Effector memory CD4-positive, alpha-beta T cell (primary cell): ENCODE measurements around the gene EID2B.
A peak's percentile ranks its signal among the peaks of the same experiment; 100 is the strongest.

ENCODE experiments used
- DNase-seq, 3 donors: peaks; one replicate each; pipeline ENCODE4 v3.0.0-alpha.2; 2020
- H3K27ac ChIP-seq: 2 replicates; pipeline ENCODE4 v1.7.0; 2013; ENCODE audit warnings: mild to moderate bottlenecking, low read length, moderate library complexity; ENCODE audit not compliant: insufficient read depth, poor library complexity, severe bottlenecking
- H3K27me3 ChIP-seq: replicated peaks from 2 replicates; pipeline ENCODE4 v1.7.0; 2013; ENCODE audit warnings: mild to moderate bottlenecking, low read length; ENCODE audit not compliant: insufficient read depth, control insufficient read depth, poor library complexity, severe bottlenecking
- H3K36me3 ChIP-seq: 2 replicates; pipeline ENCODE4 v1.7.0; 2013; ENCODE audit warnings: mild to moderate bottlenecking, low read length, moderate library complexity; ENCODE audit not compliant: control insufficient read depth, insufficient read depth
- H3K4me1 ChIP-seq: 2 replicates; pipeline ENCODE4 v1.7.0; 2013; ENCODE audit warnings: low read length, mild to moderate bottlenecking; ENCODE audit not compliant: control insufficient read depth, insufficient read depth, poor library complexity, severe bottlenecking
- H3K4me3 ChIP-seq: 2 replicates; pipeline ENCODE4 v1.7.0; 2013; ENCODE audit warnings: low read length, low read depth, mild to moderate bottlenecking; ENCODE audit not compliant: insufficient read depth, poor library complexity, severe bottlenecking
- H3K9me3 ChIP-seq: 2 replicates; pipeline ENCODE4 v1.7.0; 2013; ENCODE audit warnings: mild to moderate bottlenecking, low read length, moderate library complexity; ENCODE audit not compliant: control insufficient read depth

EID2B gene

GRCh38 chr19:39515551-39516191, 17.0 kb downstream of the EID2B start:
- H3K27ac ChIP-seq = no peak overlapping the region
- no peaks in the 10 kb centered on the region for H3K9me3 ChIP-seq
- H3K4me1 ChIP-seq = peaks cover 14% of the 10 kb centered on the region
- H3K36me3 ChIP-seq = no peaks in the 10 kb centered on the region
- DNase-seq = no peak
- peaks cover 26% of the 10 kb centered on the region for H3K27me3 ChIP-seq
- H3K4me3 ChIP-seq = peak overlapping the region; percentile 50

- H3K27ac ChIP-seq = no peak within 1 kb of the TSS
- H3K36me3 ChIP-seq = no peaks in the 10 kb centered on the region
- H3K9me3 ChIP-seq = no peaks in the 10 kb centered on the region
- peaks cover 26% of the 10 kb centered on the region for H3K27me3 ChIP-seq
- peak within 1 kb of the TSS; percentile 50 for H3K4me3 ChIP-seq
- peaks cover 14% of the 10 kb centered on the region for H3K4me1 ChIP-seq
- DNase-seq = no peak
Measured at GRCh38 chr19:39514840-39515550, 17.7 kb downstream of the EID2B start, which contains the start of gene SELENOV. TSS of gene SELENOV (plus strand) at chr19:39515139. CDS start at chr19:39515213, 74 bp downstream.

- H3K36me3 ChIP-seq = no peaks in the 10 kb centered on the region
- H3K27ac ChIP-seq = no peak overlapping the region
- no peak for DNase-seq
- no peak overlapping the region for H3K4me3 ChIP-seq
- H3K4me1 ChIP-seq = peaks cover 14% of the 10 kb centered on the region
- H3K9me3 ChIP-seq = no peaks in the 10 kb centered on the region
- H3K27me3 ChIP-seq = peaks cover 26% of the 10 kb centered on the region
Measured at GRCh38 chr19:39512988-39513387, 19.7 kb downstream of the EID2B start.

- Histone ChIP-seq H3K9me3 (no peaks in the 10 kb centered on the region), H3K27me3 (peaks cover 20% of the 10 kb centered on the region), H3K36me3 (no peaks in the 10 kb centered on the region), H3K4me3 (no peak overlapping the region), H3K27ac (no peak overlapping the region), H3K4me1 (peaks cover 11% of the 10 kb centered on the region)
- DNase-seq = no peak
Measured at GRCh38 chr19:39509233-39509632, 23.4 kb downstream of the EID2B start.

- Histone ChIP-seq H3K27ac (no peak overlapping the region), H3K27me3 (peaks cover 14% of the 10 kb centered on the region), H3K4me1 (peaks cover 11% of the 10 kb centered on the region), H3K9me3 (no peaks in the 10 kb centered on the region), H3K4me3 (no peak overlapping the region), H3K36me3 (no peaks in the 10 kb centered on the region)
- no peak for DNase-seq
Measured at GRCh38 chr19:39508629-39509028, 24.0 kb downstream of the EID2B start.

GRCh38 chr19:39507715-39508364, 24.8 kb downstream of the EID2B start:
- peaks cover 15% of the 10 kb centered on the region for H3K27me3 ChIP-seq
- H3K9me3 ChIP-seq = no peaks in the 10 kb centered on the region
- no peak for DNase-seq
- peak overlapping the region; percentile 48 for H3K4me3 ChIP-seq
- no peak overlapping the region for H3K27ac ChIP-seq
- H3K36me3 ChIP-seq = no peaks in the 10 kb centered on the region
- peaks cover 13% of the 10 kb centered on the region for H3K4me1 ChIP-seq

- Histone ChIP-seq H3K4me1 (peaks cover 13% of the 10 kb centered on the region), H3K27ac (no peak overlapping the region), H3K36me3 (no peaks in the 10 kb centered on the region), H3K27me3 (peaks cover 15% of the 10 kb centered on the region), H3K4me3 (peak overlapping the region; percentile 48), H3K9me3 (no peaks in the 10 kb centered on the region)
- DNase-seq = no peak
Measured at GRCh38 chr19:39506944-39507714, 25.5 kb downstream of the EID2B start.

- peak overlapping the region; percentile 37 for H3K4me3 ChIP-seq
- no peaks in the 10 kb centered on the region for H3K9me3 ChIP-seq
- no peak for DNase-seq
- peaks cover 15% of the 10 kb centered on the region for H3K27me3 ChIP-seq
- H3K4me1 ChIP-seq = peaks cover 13% of the 10 kb centered on the region
- no peaks in the 10 kb centered on the region for H3K36me3 ChIP-seq
- H3K27ac ChIP-seq = no peak overlapping the region
Measured at GRCh38 chr19:39506598-39506943, 26.1 kb downstream of the EID2B start.

- Histone ChIP-seq H3K4me1 (peaks cover 30% of the 10 kb centered on the region), H3K27me3 (peaks cover 43% of the 10 kb centered on the region), H3K27ac (no peak overlapping the region), H3K36me3 (no peaks in the 10 kb centered on the region), H3K4me3 (no peak overlapping the region), H3K9me3 (no peaks in the 10 kb centered on the region)
- peak; percentile 59 to 66 (median 60) for DNase-seq
Measured at GRCh38 chr19:39502640-39503417, 29.8 kb downstream of the EID2B start.
